Transverse colon (tissue), 3 donors: ENCODE measurements around the gene PAX5.

ENCODE experiments used
- EP300 ChIP-seq: sonication (generic); formaldehyde crosslinking; IDR thresholded peaks from one replicate; pipeline ENCODE4 v1.6.1; 2017; ENCODE audit warnings: antibody characterized with exemption, low read depth
- POLR2A ChIP-seq: fragments of 450-650 bp; IDR thresholded peaks from one replicate; pipeline ENCODE4 v1.6.1; 2016; ENCODE audit warnings: antibody characterized with exemption, mild to moderate bottlenecking, moderate library complexity
- TF ChIP-seq, protein P1 (sequence below), 5 experiments: fragments of 200-600 bp in 3 of 5; fragments of 450-650 bp in 2 of 5; sonication (generic) in 3 of 5; IDR thresholded peaks; 1 replicate in 2 of 5; 2 replicates in 3 of 5; pipeline ENCODE4 v1.5.1; 2016 to 2017; ENCODE audit warnings: antibody characterized with exemption in 5 of 5, inconsistent platforms in 3 of 5, mild to moderate bottlenecking in 2 of 5, moderate library complexity in 1 of 5

DNA sequence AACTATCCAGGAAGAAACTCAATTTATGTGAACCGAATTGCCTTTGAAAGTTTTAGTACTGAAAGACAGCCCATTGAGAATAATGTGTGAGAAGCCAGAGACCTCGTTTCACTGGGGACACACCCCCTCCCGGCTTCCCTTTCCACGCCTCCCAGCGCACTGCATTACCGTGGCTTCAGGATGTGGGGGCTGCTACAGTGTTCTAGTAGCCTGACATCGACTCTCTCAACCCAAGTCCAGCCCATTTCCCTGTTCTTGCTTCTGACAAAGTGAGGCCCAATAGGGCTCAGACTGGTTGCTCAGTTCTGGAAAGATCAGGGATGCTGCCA, 3.5 kb downstream of the PAX5 start:
- TF ChIP-seq, protein P1, sequence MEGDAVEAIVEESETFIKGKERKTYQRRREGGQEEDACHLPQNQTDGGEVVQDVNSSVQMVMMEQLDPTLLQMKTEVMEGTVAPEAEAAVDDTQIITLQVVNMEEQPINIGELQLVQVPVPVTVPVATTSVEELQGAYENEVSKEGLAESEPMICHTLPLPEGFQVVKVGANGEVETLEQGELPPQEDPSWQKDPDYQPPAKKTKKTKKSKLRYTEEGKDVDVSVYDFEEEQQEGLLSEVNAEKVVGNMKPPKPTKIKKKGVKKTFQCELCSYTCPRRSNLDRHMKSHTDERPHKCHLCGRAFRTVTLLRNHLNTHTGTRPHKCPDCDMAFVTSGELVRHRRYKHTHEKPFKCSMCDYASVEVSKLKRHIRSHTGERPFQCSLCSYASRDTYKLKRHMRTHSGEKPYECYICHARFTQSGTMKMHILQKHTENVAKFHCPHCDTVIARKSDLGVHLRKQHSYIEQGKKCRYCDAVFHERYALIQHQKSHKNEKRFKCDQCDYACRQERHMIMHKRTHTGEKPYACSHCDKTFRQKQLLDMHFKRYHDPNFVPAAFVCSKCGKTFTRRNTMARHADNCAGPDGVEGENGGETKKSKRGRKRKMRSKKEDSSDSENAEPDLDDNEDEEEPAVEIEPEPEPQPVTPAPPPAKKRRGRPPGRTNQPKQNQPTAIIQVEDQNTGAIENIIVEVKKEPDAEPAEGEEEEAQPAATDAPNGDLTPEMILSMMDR (IDR thresholded peaks at IDR 0.05) = no peak
- TF ChIP-seq POLR2A (no peak), EP300 (no peak)
